NCI-H82 (cell line): ENCODE results near the gene THBS3.
"Not testable (repeated sequence)": the region's sequence is repeated elsewhere in the genome, so short reads cannot be mapped to it uniquely, and the experiment has no call there.

ENCODE experiments used
- DNase-seq: peaks from one replicate; lab custom pipeline; 2025; lab: John Stamatoyannopoulos, UW

Gene THBS3

GRCh38 chr1:155208541-155209311 lies 1.0 kb upstream of the THBS3 start, which contains the start of gene MTX1:
TSS of gene MTX1 (plus strand) at chr1:155208695. CDS start at chr1:155208805, 110 bp downstream.
- DNase-seq, result peak; percentile 94

DNA sequence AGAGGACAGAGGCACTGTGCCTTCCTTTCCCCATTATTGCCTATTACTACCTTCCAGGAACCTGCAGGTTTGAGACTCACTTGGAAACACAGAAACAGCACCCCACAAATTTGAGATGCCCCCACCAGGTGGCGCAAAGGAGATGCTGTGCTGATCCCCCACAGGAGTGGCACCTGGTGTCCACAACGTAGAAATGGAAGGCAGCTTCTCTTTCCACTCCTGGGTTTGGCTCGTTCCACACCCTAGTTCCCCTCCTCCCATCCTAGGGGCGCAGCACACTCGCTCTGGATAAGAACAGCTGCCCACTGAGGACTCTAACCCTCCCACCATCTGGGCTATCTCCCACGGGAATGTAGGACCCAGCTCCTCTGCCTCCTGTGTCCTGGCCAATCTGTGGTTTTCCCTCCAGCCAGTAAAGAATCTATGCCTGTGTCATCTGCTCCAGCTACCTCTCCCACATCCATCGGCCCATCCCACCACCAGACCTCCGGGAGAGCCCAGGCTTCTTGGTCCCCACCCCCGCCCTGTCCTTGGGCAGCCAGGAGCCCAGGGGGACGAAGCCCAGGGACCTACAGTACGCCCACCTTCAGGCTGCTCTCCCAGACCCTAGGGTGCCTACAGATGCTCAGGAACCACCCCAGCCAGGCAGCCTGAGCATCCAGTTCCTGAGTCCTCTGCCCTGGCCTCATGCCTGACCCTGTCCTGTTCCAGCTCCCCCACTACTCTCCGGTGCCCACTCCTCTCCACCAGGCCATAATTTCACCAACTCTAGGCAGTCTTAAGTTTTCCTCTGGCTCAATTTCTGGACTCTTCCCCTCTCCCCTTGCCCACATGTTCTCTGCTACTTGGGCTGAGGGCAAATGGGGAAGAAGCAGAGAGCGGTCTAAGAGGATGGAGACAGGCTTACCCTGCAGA lies 549 bp downstream of the THBS3 start:
- peak; percentile 97 for DNase-seq

DNA sequence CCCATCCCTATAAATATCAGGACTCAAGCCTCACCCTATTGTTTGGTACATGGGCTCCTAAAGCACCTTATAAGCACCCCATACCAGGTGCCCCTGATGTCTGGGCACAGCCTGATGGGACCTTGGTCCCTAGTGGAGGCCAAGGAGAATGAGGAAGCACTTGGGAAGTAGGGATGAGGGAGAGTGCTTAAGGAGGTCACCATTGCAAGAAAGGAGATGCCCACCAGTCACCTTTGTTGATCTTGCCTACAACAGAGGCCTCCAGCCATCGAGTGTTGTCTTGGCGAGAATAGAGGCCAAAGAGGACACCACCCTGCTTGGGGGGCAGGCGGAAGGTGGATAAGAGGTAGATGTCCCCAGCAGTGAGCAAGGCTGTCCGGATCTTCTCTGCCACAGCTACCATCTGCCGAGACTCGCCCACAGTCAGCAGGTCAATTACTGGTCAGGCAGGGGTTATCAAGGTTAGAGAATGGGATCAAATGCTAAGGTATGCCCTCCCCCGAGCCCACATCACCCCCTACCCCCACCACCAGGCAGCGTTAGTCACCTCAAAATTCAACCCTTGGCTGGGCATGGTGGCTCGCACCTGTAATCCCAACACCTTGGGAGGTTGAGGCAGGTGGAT lies 1.6 kb downstream of the THBS3 start:
- no peak for DNase-seq

DNA sequence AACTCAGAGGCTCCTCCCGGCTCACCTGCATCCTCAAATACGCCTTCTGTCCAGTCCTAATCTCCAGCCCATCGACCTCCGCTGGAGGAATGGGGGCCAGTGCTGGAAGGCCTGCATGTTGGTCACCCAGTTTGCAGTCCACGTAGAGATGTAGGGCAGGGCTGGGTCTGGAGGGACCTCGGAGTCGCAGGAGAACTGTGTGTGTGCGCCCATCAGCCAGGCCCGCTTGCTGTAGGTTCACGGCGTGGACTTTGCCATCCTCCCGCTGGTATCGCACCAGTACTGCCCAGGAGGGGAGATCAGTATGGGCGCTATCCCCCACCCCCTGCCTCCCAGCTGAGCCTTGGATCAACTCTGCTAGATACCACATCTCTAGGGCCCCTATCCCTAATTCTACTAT lies 2.7 kb downstream of the THBS3 start:
- DNase-seq, result no peak

GRCh38 chr1:155202731-155203515 lies 4.8 kb downstream of the THBS3 start:
- DNase-seq, result no peak

DNA sequence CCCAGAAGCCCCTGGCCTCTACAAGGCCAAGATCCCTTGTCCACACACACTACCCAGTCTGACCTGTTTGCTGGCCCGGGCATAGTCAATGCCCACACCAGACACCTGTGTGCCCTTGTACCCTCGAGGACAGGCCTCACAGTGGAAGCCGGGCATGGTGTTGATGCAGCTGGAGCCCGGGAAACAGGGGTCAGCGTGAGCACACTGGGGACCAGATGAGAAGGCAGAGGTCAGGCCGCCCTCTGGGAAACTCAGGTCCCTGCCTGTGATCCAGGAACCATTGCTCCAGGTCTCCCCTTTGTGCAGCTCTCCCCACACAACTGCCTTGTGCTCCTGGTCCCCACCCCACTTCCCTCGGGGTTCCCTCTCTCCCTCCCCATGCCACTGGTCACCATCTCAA lies 5.5 kb downstream of the THBS3 start:
- DNase-seq, result no peak

- DNase-seq, result no peak
Measured at GRCh38 chr1:155200920-155201319, 6.8 kb downstream of the THBS3 start.

DNA sequence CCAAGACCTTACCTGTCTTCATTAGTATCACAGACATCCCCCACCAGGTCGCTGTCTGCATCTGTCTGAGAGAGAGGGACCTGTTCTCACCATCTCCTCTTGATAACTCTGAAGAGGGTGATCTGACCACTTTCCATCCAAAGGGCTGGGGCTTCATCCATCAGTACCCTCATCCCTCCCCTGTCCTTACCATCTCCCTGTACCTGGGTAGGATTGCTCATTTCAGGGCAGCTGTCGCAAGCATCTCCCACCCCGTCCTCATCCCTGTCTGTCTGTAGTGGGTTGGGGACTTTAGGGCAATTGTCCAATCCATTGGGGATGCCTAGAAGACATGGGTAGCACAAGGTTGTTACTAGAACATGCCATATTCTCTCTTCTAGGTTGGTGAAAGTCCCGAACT lies 7.9 kb downstream of the THBS3 start:
- no peak for DNase-seq

DNA sequence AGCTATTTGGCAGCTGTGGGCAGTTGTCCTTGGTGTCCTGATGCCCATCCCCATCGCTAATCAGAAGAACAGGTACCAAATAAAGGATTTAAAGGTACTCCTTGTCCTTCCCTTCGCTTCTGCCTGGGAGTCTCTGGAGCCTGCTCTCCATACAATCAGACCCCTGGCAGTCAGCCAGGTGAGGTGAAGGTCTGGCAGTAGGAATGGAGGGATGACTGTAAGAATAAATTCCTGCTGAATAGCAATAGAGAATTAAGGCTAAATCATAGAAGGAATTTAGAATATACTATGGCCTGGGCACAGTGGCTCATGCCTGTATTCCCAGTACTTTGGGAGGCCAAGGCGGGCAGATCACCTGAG lies 9.2 kb downstream of the THBS3 start:
- DNase-seq, result no peak

DNA sequence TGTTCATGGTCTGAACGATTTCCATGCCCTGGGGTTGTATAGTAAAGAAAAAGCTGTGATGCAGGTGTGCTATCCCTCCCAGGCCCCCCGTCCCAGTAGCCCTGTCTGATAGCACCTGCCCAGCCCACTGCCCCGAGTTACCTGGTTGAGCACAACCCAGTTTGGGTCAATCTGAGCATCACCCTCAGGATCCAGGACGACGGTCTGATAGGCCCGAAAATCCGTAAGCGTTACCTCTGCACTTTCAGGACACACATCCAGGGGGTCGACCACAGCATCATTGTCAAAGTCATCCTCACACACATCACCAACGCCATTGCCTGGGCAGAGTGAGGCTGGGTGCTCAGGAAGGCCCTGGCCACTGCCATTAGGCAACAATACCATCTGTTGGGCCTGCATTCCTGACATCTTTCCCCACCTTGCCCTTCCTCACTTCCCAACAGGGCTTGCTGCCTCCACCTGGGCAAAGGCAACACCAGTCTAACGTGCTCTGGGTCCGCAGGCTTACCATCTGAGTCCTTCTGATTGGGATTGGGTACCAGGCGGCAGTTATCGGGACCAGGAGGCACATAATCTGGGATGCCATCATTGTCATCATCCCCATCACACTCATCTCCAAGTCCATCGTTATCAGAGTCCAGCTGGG lies 9.7 kb downstream of the THBS3 start:
- DNase-seq, result no peak

GRCh38 chr1:155196893-155197638 lies 10.6 kb downstream of the THBS3 start:
- DNase-seq, result no peak

DNA sequence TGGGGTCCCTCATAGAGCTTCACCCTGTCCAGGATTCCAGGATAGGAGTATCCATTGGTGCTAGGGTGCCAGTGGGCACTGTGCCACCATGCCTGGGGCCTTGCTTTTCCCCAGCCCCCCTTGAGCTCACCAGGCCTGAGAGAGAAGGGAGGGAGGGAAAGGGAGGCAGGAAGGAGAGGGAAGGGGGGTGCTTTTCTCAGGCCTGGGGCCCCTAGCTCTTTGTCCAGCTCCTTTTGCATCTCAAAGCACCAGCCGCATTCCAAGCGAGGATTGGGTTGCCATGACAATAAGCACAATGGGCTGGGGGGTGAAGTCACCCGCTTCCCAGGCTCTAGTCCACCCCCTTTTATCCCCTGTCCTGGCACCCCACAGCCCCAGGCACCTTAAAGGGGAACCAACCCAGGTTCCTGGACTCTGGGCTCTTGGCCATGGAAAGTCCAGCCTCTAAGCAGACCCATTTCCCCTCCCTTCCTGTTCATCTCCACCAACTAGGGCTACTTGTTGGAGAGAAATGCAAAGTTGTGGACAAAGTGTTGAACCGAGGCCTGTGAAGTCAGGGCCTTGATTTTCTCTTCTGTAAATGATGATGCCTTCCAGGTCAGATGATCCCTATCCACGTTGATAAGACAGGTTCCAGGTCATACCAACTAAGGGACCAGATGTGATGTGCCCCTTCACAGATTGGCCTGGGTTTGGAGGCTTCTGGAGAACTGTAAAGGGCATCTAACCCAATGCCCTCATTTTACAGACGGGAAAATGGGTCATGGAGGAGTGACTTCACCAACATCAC lies 11.4 kb downstream of the THBS3 start:
- DNase-seq, result no peak

GRCh38 chr1:155195201-155196102 lies 12.2 kb downstream of the THBS3 start:
- DNase-seq, result peak; percentile 61

DNA sequence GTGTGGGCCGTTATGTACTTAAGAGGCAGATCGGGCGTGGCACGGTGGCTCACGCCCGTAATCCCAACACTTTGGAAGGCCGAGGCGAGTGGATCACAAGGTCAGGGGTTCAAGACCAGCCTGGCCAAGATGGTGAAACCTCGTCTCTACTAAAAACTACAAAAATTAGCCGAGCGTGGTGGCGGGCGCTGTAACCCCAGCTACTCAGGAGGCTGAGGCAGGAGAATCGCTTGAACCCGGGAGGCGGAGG lies 13.8 kb downstream of the THBS3 start:
- DNase-seq, result not testable (repeated sequence)

DNA sequence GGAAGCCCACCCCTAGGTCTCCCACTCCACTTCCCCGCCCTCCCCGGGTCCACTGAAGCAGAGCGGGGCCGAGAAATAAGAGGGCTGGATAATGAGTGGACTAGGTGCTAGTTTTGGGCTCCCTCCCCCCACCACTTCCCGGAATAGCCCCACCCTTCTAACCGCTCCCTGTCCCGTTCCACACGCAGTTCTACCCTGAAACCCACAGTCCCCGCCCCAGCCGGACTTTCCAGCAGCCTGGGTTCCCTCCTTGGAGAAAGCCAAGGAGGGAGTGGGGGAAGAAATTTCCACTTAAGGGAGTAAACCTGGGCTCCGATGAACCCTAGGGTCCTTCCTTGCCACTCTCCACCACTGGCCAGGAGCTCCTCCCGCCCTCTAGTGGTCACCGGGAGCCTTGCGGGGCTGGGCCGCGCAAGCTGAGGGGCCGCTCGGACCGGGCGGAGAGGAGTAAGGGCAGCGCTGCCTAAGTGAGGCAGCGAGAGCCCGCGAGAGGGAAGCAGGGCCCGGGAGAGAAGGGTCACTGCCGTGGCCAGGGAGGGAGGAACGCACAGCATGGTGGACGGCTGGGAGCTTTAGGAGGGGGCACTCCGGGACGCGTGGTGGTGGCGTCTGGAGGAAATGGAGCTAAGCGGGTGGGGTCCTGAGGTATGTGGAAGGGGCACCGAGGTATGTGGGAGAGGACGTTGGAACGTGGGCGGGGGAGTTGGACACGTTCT lies 14.3 kb downstream of the THBS3 start:
- peak; percentile 95 for DNase-seq

- DNase-seq, result no peak
Measured at GRCh38 chr1:155192346-155193274, 15.1 kb downstream of the THBS3 start.

GRCh38 chr1:155191904-155192303 lies 15.8 kb downstream of the THBS3 start:
- no peak for DNase-seq
